SU-DHL-6 (cell line): ENCODE data around the gene ZXDC.

Source experiments
- H2AFZ ChIP-seq: fragments of 200-600 bp; sonication (generic); 2 replicates; pipeline ENCODE4 v1.6.1; 2014; ENCODE audit warnings: low read depth, mild to moderate bottlenecking, moderate library complexity, mixed read lengths, antibody characterized with exemption, low read length; ENCODE audit not compliant: severe bottlenecking
- H3F3A ChIP-seq: fragments of 200-600 bp; shearing (Covaris generic); 2 replicates; pipeline ENCODE4 v1.6.0; 2016; ENCODE audit warnings: antibody characterized with exemption, mild to moderate bottlenecking; ENCODE audit not compliant: insufficient read depth
- H3K27ac ChIP-seq: fragments of 200-600 bp; sonication (generic); 2 replicates; pipeline ENCODE4 v1.5.1; 2016; ENCODE audit warnings: low read depth, mild to moderate bottlenecking, low read length, moderate library complexity, mixed read lengths
- H3K27me3 ChIP-seq: fragments of 200-600 bp; sonication (generic), shearing (Covaris generic); 2 replicates; pipeline ENCODE4 v1.6.0; 2014; ENCODE audit warnings: mild to moderate bottlenecking, low read length
- H3K36me3 ChIP-seq: fragments of 200-600 bp; sonication (generic); 2 replicates; pipeline ENCODE4 v1.6.1; 2014; ENCODE audit warnings: mild to moderate bottlenecking, low read length, mixed read lengths
- H3K4me2 ChIP-seq: fragments of 300-600, 200-600 bp; shearing (Covaris generic), sonication (generic); 2 replicates; pipeline ENCODE4 v1.6.0; 2014; ENCODE audit warnings: low read length, low read depth, mild to moderate bottlenecking; ENCODE audit not compliant: poor library complexity, severe bottlenecking
- H3K4me3 ChIP-seq: fragments of 200-600 bp; sonication (generic); 2 replicates; pipeline ENCODE4 v1.5.1; 2014; ENCODE audit warnings: antibody characterized with exemption, low read length, mild to moderate bottlenecking, mixed read lengths; ENCODE audit not compliant: insufficient read depth, poor library complexity, severe bottlenecking
- H3K79me2 ChIP-seq: fragments of 200-600 bp; sonication (generic); 2 replicates; pipeline ENCODE4 v1.6.1; 2014; ENCODE audit warnings: mild to moderate bottlenecking, low read length, moderate library complexity; ENCODE audit not compliant: insufficient read depth
- H3K9ac ChIP-seq: fragments of 200-600 bp; sonication (generic); 2 replicates; pipeline ENCODE4 v1.7.0; 2014; ENCODE audit warnings: mild to moderate bottlenecking, low read length
- H3K9me2 ChIP-seq: fragments of 200-600 bp; sonication (generic); replicated peaks from 2 replicates; pipeline ENCODE4 v1.6.1; 2014; ENCODE audit warnings: low read length; ENCODE audit not compliant: insufficient read depth
- H3K9me3 ChIP-seq: fragments of 200-600 bp; sonication (generic); 2 replicates; pipeline ENCODE4 v1.6.1; 2014; ENCODE audit warnings: low read length, mixed read lengths; ENCODE audit not compliant: insufficient read depth
- H4K20me1 ChIP-seq: fragments of 200-600 bp; sonication (generic); 2 replicates; pipeline ENCODE4 v1.6.1; 2014; ENCODE audit warnings: low read depth, mild to moderate bottlenecking, antibody characterized with exemption, low read length, moderate library complexity, mixed read lengths
- CTCF ChIP-seq: fragments of 200-600 bp; sonication (generic); IDR thresholded peaks from one replicate; pipeline ENCODE4 v1.5.1; 2017; ENCODE audit warnings: antibody characterized with exemption, mild to moderate bottlenecking, low read length, moderate library complexity; ENCODE audit not compliant: insufficient read depth, poor library complexity, severe bottlenecking
- EZH2phosphoT487 ChIP-seq: fragments of 200-600 bp; sonication (generic), shearing (Covaris generic); conservative IDR thresholded peaks from 2 replicates; pipeline ENCODE4 v1.6.1; 2018; ENCODE audit warnings: mild to moderate bottlenecking, antibody characterized with exemption, low read length, moderate library complexity, mixed read lengths

ZXDC gene

DNA sequence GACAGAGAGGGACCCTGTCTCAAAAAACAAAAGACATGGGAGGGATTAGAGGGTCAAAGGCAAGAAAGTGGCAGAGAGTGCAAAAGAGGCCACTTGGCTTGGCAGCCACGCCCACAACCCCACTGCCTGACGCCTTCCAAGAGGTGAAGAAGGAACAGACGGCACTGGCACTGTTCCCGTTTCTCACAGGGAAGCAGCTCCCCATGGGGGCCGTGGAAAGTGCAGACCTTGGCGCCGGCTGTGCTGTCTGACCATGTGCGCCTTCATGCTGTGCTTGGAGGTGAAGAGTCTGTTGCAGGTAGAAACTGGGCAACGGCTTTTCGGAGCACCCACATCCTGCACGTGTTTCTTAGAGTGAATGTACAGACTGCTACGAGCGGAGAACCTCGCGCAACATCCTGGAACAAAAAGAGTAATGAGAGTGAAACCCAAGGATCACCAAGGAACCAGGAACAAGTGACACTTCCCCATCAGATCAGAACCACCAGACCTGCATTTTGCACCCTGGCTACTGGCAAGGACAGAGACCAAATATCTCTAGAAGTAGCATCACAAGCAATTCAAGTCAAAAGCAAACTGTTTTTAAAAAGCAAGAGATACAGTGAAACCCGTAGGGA lies 9.7 kb downstream of the ZXDC start:
- Histone ChIP-seq H3K36me3 (peaks cover 3% of the 10 kb centered on the region; the same call in 1 of the 2 replicates), H3F3A (no peaks in the 10 kb centered on the region)

GRCh38 chr3:126464997-126465396 lies 10.7 kb downstream of the ZXDC start:
- no peak for TF ChIP-seq CTCF
- TF ChIP-seq EZH2phosphoT487 = no peak
- no peaks in the 10 kb centered on the region; the same call in 1 of the 2 replicates for H3K79me2 ChIP-seq
- H3K36me3 ChIP-seq = no peaks in the 10 kb centered on the region; the same call in 1 of the 2 replicates

More for the DNA sequence above, 9.7 kb downstream of the ZXDC start:
- no peaks in the 10 kb centered on the region for H3K9me3 ChIP-seq
- no peak overlapping the region for H3K4me2 ChIP-seq
- no peak overlapping the region for H3K4me3 ChIP-seq
- no peak overlapping the region for H3K9ac ChIP-seq
- no peak overlapping the region for H2AFZ ChIP-seq
- no peaks in the 10 kb centered on the region for H3K27me3 ChIP-seq
- TF ChIP-seq CTCF (no peak), EZH2phosphoT487 (no peak)
- no peak overlapping the region for H3K27ac ChIP-seq
- no peaks in the 10 kb centered on the region for H3K9me2 ChIP-seq
- no peaks in the 10 kb centered on the region; the same call in 1 of the 2 replicates for H4K20me1 ChIP-seq
- no peaks in the 10 kb centered on the region; the same call in 1 of the 2 replicates for H3K79me2 ChIP-seq

DNA sequence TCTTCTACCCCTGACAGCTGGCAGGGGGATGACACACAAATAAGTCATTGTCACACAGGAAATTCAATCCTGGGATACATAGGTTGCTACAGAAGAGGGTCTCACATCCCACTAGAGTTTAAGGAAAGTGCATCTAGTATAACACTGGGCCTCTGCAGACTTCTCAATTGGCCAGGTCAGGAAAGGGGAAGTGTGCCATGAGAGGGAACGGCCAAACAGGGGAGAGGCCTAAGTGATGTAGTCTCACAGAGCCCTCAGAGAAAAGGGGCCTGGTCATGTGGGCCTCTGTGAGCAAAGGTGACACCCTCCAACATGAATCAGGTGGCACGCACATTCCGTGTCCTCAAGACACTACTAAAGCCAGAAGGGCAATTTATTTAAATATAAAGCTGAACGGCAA lies 11.2 kb downstream of the ZXDC start:
- Histone ChIP-seq H3K9me2 (no peaks in the 10 kb centered on the region), H4K20me1 (no peaks in the 10 kb centered on the region; the same call in 1 of the 2 replicates), H3K4me2 (no peak overlapping the region), H3K9ac (no peak overlapping the region), H2AFZ (no peak overlapping the region), H3K4me3 (no peak overlapping the region), H3K36me3 (no peaks in the 10 kb centered on the region; the same call in 1 of the 2 replicates), H3K79me2 (no peaks in the 10 kb centered on the region; the same call in 1 of the 2 replicates), H3F3A (no peaks in the 10 kb centered on the region), H3K9me3 (no peaks in the 10 kb centered on the region), H3K27me3 (no peaks in the 10 kb centered on the region), H3K27ac (no peak overlapping the region)
- TF ChIP-seq EZH2phosphoT487 (no peak), CTCF (no peak)

More at GRCh38 chr3:126464997-126465396, 10.7 kb downstream of the ZXDC start:
- Histone ChIP-seq H3F3A (no peaks in the 10 kb centered on the region), H4K20me1 (no peaks in the 10 kb centered on the region; the same call in 1 of the 2 replicates), H3K9me3 (no peaks in the 10 kb centered on the region), H3K9me2 (no peaks in the 10 kb centered on the region), H3K4me3 (no peak overlapping the region), H3K9ac (no peak overlapping the region), H3K27ac (no peak overlapping the region), H2AFZ (no peak overlapping the region), H3K27me3 (no peaks in the 10 kb centered on the region), H3K4me2 (no peak overlapping the region)
